NT2/D1 (cell line): ENCODE data around the gene TEX50.
"Not testable (repeated sequence)": the region's sequence is repeated elsewhere in the genome, so short reads cannot be mapped to it uniquely, and the experiment has no call there.

ENCODE experiments used
- DNase-seq: peaks from one replicate; pipeline ENCODE4 v3.0.0-alpha.2; 2011; ENCODE audit warnings: low read depth, low spot score
- H3K27me3 ChIP-seq: 2 replicates; pipeline ENCODE4 v1.6.0; 2011; ENCODE audit warnings: mild to moderate bottlenecking; ENCODE audit not compliant: insufficient read length, insufficient read depth
- H3K36me3 ChIP-seq: 2 replicates; pipeline ENCODE4 v1.6.1; 2011; ENCODE audit warnings: mild to moderate bottlenecking, low read length, mixed read lengths; ENCODE audit not compliant: insufficient read depth, insufficient read length
- H3K4me1 ChIP-seq: 2 replicates; pipeline ENCODE4 v1.5.1; 2011; ENCODE audit not compliant: insufficient read depth, insufficient read length
- H3K4me3 ChIP-seq: 2 replicates; pipeline ENCODE4 v1.5.1; 2011; ENCODE audit warnings: low read depth; ENCODE audit not compliant: insufficient read length
- H3K9ac ChIP-seq: 2 replicates; pipeline ENCODE4 v1.6.0; 2011; ENCODE audit warnings: low read depth; ENCODE audit not compliant: insufficient read length
- H3K9me3 ChIP-seq: 2 replicates; pipeline ENCODE4 v1.5.1; 2011; ENCODE audit warnings: mild to moderate bottlenecking, low read length; ENCODE audit not compliant: insufficient read depth
- SUZ12 ChIP-seq: IDR thresholded peaks from 2 replicates; pipeline ENCODE4 v1.6.1; 2011; ENCODE audit not compliant: insufficient read length, insufficient read depth; ENCODE audit errors: extremely low read depth
- YY1 ChIP-seq: IDR thresholded peaks from 2 replicates; pipeline ENCODE4 v1.6.1; 2011; ENCODE audit not compliant: insufficient read length, insufficient read depth
- ZNF274 ChIP-seq: IDR thresholded peaks from 2 replicates; pipeline ENCODE4 v1.6.1; 2011; ENCODE audit warnings: mild to moderate bottlenecking, low read depth, low read length

Gene TEX50

DNA sequence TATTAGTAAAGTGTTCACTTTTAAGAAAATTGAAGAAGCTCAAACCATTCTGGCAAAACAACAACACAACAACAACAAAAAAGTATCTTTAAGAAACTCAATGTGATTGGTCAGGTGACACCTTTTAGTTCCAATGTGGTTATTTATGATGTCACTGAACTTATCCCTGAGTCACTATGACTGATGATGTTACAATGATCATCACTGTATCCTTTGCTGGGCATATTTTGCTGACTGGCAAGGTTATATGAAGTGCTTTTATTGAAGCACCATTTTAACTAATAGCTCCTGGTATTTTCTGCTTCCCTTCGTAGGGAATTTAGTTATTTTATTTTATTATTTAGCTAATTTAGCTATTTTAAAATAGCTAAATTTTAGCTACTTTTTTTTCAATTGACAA is at the start of gene TEX50:
TEX50 (plus strand) TSS at position 223 of the 400 bp plus-strand sequence. CDS start 184 bp downstream, outside the sequence.
- H3K9me3 ChIP-seq, result peaks cover 30% of the 10 kb centered on the region
- H3K9ac ChIP-seq, result no peak within 1 kb of the TSS
- H3K27me3 ChIP-seq, result no peaks in the 10 kb centered on the region
- H3K36me3 ChIP-seq, result no peaks in the 10 kb centered on the region
- H3K4me1 ChIP-seq, result no peaks in the 10 kb centered on the region
- DNase-seq, result no peak
- TF ChIP-seq ZNF274 (no peak), YY1 (no peak), SUZ12 (no peak)
- no peak within 1 kb of the TSS for H3K4me3 ChIP-seq

DNA sequence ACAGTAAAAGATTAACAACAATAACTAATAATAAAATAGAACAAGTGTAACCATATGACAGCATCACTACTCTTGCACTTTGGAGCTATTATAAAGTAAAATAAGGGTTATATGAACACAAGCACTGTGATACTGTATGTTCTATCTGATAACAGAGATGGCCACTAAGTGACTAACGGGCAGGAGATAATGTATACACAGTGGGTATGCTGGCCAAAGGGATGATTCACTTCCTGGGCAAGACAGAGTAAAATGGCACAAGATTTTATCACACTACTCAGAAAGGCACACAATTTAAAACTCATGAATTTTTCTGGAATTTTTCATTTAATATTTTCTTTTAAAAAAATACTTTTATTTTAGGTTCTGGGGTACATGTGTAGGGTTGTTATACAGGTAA is 44.6 kb upstream of the TEX50 start:
- DNase-seq, result no peak
- Histone ChIP-seq H3K36me3 (no peaks in the 10 kb centered on the region), H3K4me3 (no peak overlapping the region), H3K9me3 (no peaks in the 10 kb centered on the region), H3K27me3 (no peaks in the 10 kb centered on the region), H3K4me1 (no peaks in the 10 kb centered on the region), H3K9ac (no peak overlapping the region)
- no peak for TF ChIP-seq ZNF274

DNA sequence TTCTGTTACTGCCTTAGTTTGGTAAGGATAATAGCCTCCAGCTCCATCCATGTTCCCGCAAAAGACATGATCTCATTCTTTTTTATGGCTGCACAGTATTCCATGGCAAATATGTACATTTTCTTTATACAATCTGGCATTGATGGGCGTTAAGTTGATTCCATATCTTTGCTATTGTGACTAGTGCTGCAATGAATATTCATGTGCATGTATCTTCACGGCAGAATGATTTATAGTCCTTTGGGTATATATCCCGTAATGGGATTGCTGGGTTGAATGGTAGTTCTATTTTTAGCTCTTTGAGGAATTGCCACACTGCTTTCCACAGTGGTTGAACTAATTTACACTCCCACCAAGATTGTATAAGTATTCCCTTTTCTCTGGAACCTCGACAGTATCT is 44.0 kb upstream of the TEX50 start:
- not testable (repeated sequence) for H3K27me3 ChIP-seq, H3K36me3 ChIP-seq, H3K9me3 ChIP-seq, DNase-seq, H3K9ac ChIP-seq, H3K4me3 ChIP-seq, H3K4me1 ChIP-seq

DNA sequence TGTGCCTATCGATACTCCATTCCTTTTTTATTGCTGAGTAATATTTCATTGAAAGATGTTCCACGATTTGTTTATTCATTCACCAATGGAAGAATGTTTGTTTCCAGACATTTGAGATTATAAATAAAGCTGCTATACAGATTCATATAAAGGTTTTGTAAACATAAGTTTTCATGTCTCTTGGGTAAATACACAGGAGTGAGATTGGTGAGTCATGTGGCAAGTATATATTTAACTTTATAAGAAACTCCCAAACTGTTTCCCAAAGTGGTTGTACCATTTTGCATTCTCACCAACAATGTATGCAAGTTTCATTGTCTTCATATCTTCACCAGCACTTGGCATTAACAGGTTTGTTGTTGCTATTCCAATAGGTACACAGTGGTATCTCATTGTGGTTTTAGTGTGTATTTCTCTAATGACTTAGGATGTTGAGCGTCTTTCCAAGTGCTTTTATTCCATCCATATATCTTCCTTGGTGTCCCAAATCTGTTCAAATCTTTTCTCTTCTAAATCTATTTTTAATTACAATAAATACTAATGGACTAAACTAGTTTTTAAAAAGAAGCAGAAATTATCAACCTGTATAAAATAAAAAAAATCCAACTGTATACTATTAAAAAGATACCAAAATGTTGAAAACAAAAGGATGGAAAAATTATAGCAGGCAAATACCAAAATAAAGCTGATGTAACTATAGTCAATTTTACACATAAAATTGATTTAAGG is 38.9 kb upstream of the TEX50 start:
- no peak for TF ChIP-seq ZNF274
- no peak for TF ChIP-seq YY1
- no peak for TF ChIP-seq SUZ12
- Histone ChIP-seq H3K27me3 (no peaks in the 10 kb centered on the region), H3K9ac (no peak overlapping the region), H3K9me3 (0 out of 2 replicates have a peak, but pooled peaks cover 6% of the 10 kb centered on the region), H3K4me1 (no peaks in the 10 kb centered on the region), H3K4me3 (no peak overlapping the region), H3K36me3 (no peaks in the 10 kb centered on the region)
- no peak for DNase-seq

DNA sequence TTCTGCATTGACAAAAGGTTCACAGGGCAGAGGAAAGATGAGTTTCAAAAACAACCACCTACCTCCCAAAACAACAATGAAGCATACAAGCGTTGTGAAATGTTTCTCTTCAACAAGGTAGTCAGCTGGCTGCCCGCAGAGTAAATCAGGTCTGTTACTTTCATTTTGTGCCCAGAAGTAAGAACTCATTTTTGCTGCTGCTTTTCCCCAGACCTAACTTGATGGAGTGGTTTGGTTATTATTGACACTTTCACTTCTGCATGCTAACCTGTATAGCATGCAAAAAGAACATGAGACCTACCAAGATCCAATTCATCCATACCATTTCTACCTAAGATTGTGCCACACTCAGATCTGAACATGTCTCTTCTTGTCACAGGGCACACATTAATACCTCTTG is 33.5 kb upstream of the TEX50 start:
- H3K36me3 ChIP-seq, result no peaks in the 10 kb centered on the region
- H3K4me1 ChIP-seq, result no peaks in the 10 kb centered on the region
- no peaks in the 10 kb centered on the region for H3K9me3 ChIP-seq
- no peak for DNase-seq
- H3K27me3 ChIP-seq, result no peaks in the 10 kb centered on the region
- no peak for TF ChIP-seq SUZ12
- TF ChIP-seq ZNF274, result no peak
- TF ChIP-seq YY1, result no peak
- no peak overlapping the region for H3K9ac ChIP-seq
- no peak overlapping the region for H3K4me3 ChIP-seq

DNA sequence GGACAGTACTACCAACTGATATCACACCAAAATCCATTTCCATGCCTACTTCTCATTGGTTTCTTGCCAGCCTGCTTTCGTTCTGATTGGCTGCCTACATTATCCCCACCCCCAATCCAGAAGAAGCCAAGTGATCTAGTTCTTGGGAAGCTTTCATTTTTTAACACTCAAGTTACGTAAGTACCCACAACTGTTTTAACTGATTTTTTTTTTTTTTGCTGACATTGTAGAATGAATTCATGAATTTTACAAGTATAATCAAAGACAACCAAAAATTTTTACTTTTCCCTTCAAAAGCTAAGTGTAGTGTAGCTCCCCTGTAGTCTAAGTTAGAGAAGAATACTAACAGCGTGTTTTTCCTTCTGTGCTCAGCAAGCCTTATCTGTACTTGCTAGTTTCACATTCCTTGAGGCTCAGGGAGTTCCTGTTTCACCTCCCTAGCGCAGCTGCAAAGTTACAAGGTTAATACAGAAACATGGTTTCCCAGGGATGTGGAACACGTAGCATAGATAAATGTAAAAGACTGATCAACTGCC is 32.0 kb upstream of the TEX50 start, which contains the start of gene SLC9C2:
SLC9C2 (minus strand) TSS at position 17 of the 536 bp plus-strand sequence. CDS start 1,296 bp downstream, outside the sequence.
- Histone ChIP-seq H3K4me3 (no peak within 1 kb of the TSS), H3K27me3 (no peaks in the 10 kb centered on the region), H3K9me3 (no peaks in the 10 kb centered on the region; the same call in 1 of the 2 replicates), H3K36me3 (no peaks in the 10 kb centered on the region), H3K9ac (no peak within 1 kb of the TSS), H3K4me1 (no peaks in the 10 kb centered on the region)
- no peak for DNase-seq
- TF ChIP-seq ZNF274 (no peak), SUZ12 (no peak), YY1 (no peak)

DNA sequence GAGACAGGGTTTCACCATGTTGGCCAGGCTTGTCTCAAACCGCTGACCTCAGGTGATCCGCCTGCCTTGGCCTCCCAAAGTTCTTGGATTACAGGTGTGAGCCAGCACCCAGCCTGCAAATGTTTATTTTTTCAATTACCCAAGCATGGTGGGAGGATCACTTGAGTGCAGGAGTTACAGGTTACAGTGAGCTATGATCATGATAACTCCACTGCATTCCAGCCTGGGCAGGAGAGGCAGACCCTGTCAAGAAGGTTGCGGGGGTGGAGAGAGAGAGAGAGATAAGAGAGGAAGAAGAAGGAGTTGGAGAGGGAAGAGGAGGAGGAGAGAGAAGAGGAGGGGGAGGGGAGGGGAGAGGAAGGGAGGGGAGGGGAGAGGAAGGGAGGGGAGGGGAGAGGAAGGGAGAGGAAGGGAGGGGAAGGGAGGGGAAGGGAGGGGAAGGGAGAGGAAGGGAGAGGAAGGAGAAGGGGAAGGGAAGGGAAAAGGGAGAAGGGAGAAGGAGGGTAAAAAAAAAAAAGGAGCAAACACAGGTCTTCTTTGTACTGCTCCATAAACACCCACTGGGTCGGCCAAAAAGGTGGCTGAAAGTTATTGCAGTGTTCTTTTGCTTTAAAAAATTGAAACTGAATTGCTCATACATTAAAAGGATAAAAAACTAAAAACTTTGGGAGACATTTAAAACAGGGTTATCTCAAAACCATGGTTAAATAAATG is 26.5 kb upstream of the TEX50 start:
- Histone ChIP-seq H3K9me3 (peaks cover 26% of the 10 kb centered on the region), H3K9ac (no peak overlapping the region), H3K4me3 (no peak overlapping the region), H3K36me3 (no peaks in the 10 kb centered on the region), H3K4me1 (no peaks in the 10 kb centered on the region), H3K27me3 (no peaks in the 10 kb centered on the region)
- DNase-seq, result no peak
- TF ChIP-seq YY1 (no peak), SUZ12 (no peak), ZNF274 (no peak)

- H3K4me1 ChIP-seq, H3K4me3 ChIP-seq, DNase-seq, H3K27me3 ChIP-seq, H3K36me3 ChIP-seq, H3K9ac ChIP-seq: not testable (repeated sequence)
- peaks cover 30% of the 10 kb centered on the region for H3K9me3 ChIP-seq
Observed at GRCh38 chr1:173613086-173613485, 22.1 kb upstream of the TEX50 start.
